Osteocyte (in vitro differentiated cells): ENCODE measurements around the gene TYRP1. TPM values are rescaled to one million over a fixed set of nuclear protein-coding genes. Genes with fewer than 3 reads are reported as not detected.

Experiments
- DNase-seq: peaks from one replicate; pipeline ENCODE4 v3.0.0; 2021; ENCODE audit warnings: mixed read lengths; ENCODE audit not compliant: unreplicated experiment; ENCODE audit errors: extremely low spot score
- H3K27ac Mint-ChIP-seq: one replicate; pipeline ENCODE4 v1.8.0; 2021; ENCODE audit warnings: mild to moderate bottlenecking, mixed read lengths; ENCODE audit not compliant: unreplicated experiment
- H3K27me3 Mint-ChIP-seq: one replicate; pipeline ENCODE4 v1.8.0; 2021; ENCODE audit warnings: mixed read lengths; ENCODE audit not compliant: unreplicated experiment
- H3K36me3 Mint-ChIP-seq: one replicate; pipeline ENCODE4 v1.8.0; 2021; ENCODE audit warnings: mixed read lengths; ENCODE audit not compliant: unreplicated experiment
- H3K4me1 Mint-ChIP-seq: one replicate; pipeline ENCODE4 v1.8.0; 2021; ENCODE audit warnings: mixed read lengths; ENCODE audit not compliant: unreplicated experiment
- H3K4me3 Mint-ChIP-seq: one replicate; pipeline ENCODE4 v1.8.0; 2021; ENCODE audit warnings: mild to moderate bottlenecking, moderate library complexity, mixed read lengths; ENCODE audit not compliant: unreplicated experiment
- H3K9me3 Mint-ChIP-seq: one replicate; pipeline ENCODE4 v1.8.0; 2021; ENCODE audit warnings: mixed read lengths; ENCODE audit not compliant: unreplicated experiment
- total RNA-seq: library from RNA; stranded (reverse); gene quantifications from 2 replicates; pipeline ENCODE4 v1.2.1, GENCODE V29; 2021
- TF ChIP-seq, protein P1 (sequence below): fragments of 200-600 bp; sonication (generic); IDR thresholded peaks from 2 replicates; pipeline ENCODE4 v1.5.0; 2021; ENCODE audit warnings: antibody characterized with exemption, mild to moderate bottlenecking, moderate library complexity

Gene TYRP1
- total RNA-seq, 1 donor from 2014 or later: not detected

DNA sequence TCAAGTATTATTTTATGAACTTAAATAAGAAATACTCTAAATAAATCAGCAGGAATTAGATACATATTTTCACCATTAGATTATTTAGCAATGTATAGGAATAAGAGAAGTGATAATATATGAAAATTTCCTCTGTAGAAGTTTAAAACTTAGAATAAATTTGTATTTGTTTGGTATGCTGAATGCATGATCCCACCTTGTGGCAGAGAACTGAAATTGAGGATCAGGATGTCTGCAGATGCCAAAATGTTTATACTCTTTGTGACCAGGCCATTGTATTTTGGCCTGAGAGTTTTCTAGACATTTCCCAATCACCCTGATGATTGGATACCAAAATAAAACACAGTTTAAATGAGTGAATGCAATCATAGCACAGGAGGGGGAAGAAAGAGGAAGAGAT is 6.3 kb downstream of the TYRP1 start:
- Mint-ChIP-seq H3K27me3 (no peaks in the 10 kb centered on the region), H3K4me3 (no peak overlapping the region), H3K27ac (no peak overlapping the region), H3K9me3 (no peaks in the 10 kb centered on the region), H3K36me3 (no peaks in the 10 kb centered on the region), H3K4me1 (peaks cover 26% of the 10 kb centered on the region)
- TF ChIP-seq, protein P1, sequence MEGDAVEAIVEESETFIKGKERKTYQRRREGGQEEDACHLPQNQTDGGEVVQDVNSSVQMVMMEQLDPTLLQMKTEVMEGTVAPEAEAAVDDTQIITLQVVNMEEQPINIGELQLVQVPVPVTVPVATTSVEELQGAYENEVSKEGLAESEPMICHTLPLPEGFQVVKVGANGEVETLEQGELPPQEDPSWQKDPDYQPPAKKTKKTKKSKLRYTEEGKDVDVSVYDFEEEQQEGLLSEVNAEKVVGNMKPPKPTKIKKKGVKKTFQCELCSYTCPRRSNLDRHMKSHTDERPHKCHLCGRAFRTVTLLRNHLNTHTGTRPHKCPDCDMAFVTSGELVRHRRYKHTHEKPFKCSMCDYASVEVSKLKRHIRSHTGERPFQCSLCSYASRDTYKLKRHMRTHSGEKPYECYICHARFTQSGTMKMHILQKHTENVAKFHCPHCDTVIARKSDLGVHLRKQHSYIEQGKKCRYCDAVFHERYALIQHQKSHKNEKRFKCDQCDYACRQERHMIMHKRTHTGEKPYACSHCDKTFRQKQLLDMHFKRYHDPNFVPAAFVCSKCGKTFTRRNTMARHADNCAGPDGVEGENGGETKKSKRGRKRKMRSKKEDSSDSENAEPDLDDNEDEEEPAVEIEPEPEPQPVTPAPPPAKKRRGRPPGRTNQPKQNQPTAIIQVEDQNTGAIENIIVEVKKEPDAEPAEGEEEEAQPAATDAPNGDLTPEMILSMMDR: peak; percentile 52
- DNase-seq: no peak

DNA sequence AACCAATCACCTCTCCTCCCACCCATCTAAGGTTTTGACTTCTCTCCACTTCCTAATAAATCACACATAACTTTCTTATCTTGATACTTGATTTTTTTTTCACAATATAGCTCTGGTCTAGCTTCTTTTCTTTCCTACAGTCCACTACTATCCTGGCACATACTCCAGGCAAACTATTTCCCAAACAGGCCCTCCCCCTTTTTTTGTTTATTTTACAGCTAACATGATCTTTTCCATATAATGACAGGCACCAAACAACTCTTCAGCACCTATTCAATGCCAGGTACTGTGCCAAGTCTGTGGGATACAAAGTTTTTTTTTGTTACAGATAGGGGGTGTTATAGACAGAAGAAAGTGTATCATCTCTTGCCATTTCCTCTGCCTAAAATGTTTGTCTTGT is 7.9 kb downstream of the TYRP1 start:
- no peak overlapping the region for H3K4me3 Mint-ChIP-seq
- no peak overlapping the region for H3K27ac Mint-ChIP-seq
- no peak for DNase-seq
- no peaks in the 10 kb centered on the region for H3K36me3 Mint-ChIP-seq
- H3K9me3 Mint-ChIP-seq: no peaks in the 10 kb centered on the region
- H3K4me1 Mint-ChIP-seq: peaks cover 26% of the 10 kb centered on the region
- no peaks in the 10 kb centered on the region for H3K27me3 Mint-ChIP-seq
- TF ChIP-seq, protein P1: no peak

DNA sequence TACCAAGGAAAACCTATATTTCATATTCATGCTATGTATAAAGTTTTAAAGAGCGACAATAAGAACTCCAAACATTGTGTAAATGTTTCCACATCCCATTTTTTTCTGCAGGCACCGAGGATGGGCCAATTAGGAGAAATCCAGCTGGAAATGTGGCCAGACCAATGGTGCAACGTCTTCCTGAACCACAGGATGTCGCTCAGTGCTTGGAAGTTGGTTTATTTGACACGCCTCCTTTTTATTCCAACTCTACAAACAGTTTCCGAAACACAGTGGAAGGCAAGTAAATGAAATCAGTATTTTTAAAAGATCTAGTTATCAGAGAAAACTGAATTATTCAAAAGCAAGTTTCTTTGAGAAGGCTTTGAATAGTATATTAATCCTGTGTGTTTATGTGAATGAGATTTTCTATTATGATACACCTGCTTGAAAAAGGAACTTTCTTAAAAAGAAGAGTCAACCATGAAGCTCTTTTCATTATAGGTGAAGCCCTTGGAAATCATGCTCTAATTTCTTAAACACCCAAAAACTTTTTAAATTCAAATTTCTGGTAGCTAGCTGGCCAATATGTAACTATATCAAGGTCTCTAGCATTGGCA is 9.1 kb downstream of the TYRP1 start:
- peaks cover 23% of the 10 kb centered on the region for H3K4me1 Mint-ChIP-seq
- H3K36me3 Mint-ChIP-seq: no peaks in the 10 kb centered on the region
- TF ChIP-seq, protein P1: peak; percentile 70
- H3K4me3 Mint-ChIP-seq: no peak overlapping the region
- DNase-seq: no peak
- H3K27me3 Mint-ChIP-seq: no peaks in the 10 kb centered on the region
- no peaks in the 10 kb centered on the region for H3K9me3 Mint-ChIP-seq
- H3K27ac Mint-ChIP-seq: no peak overlapping the region

DNA sequence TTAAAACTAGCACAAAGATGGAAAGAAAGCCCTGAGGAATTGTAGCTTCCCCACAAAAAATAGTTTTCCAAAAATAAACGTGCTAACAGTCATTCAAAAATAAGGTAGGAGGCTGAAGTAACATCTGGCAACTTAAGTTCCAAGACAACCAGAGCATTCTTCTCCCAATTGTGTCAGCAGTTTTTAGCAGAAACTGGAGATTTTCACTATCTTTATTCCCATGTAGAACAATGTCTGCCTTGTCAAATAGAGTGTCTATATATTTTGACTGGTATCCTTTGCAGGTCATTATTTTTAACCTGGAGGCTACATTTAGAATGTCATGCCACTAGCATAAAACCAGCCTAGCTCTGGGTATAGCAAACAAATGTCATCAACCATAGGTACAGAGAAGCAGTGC is 10.8 kb downstream of the TYRP1 start:
- Mint-ChIP-seq H3K27me3 (no peaks in the 10 kb centered on the region), H3K4me3 (no peak overlapping the region), H3K36me3 (no peaks in the 10 kb centered on the region), H3K9me3 (no peaks in the 10 kb centered on the region), H3K4me1 (peaks cover 14% of the 10 kb centered on the region), H3K27ac (peak overlapping the region; percentile 18)
- no peak for DNase-seq
- TF ChIP-seq, protein P1: no peak

DNA sequence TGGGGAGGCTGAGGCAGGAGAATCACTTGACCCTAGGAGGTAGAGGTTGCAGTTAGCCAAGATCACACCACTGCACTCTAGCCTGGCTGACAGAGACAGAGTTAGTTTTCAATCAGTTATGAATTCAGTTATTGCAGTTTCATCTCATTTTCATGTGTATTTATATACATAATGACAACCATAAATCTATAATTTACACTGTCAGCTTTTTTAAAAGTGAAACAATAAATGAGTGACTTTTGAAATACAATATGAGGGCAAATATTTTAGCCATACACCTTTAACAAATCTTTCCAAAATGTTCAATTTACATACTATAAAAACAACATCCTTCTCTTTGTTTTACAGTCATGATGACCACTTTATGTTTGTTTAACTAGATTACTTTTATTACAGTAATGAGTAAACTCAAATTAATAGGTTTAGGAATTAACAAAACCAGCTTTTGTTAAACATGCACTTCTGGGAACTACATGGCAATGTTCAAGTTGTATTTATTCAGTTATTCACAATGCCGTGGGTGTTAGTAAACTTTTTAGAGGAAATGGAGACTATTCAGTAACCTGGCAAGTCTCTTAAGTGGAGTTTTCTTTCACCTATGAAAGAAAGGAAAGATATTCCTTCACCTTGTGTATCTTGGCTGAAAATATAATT is 12.7 kb downstream of the TYRP1 start:
- DNase-seq: no peak
- no peaks in the 10 kb centered on the region for H3K36me3 Mint-ChIP-seq
- TF ChIP-seq, protein P1: no peak
- H3K27ac Mint-ChIP-seq: no peak overlapping the region
- no peaks in the 10 kb centered on the region for H3K27me3 Mint-ChIP-seq
- H3K4me1 Mint-ChIP-seq: peaks cover 11% of the 10 kb centered on the region
- no peaks in the 10 kb centered on the region for H3K9me3 Mint-ChIP-seq
- no peak overlapping the region for H3K4me3 Mint-ChIP-seq
